ENCODE results near the gene GSTM4. TPM values are rescaled to one million over a fixed set of nuclear protein-coding genes. Genes with fewer than 3 reads are reported as not detected.

GSTM4 gene
- total and polyA plus RNA-seq, 4 donors, result 12.2 to 42.8 (median 30.9) TPM

- TF ChIP-seq, protein P1, sequence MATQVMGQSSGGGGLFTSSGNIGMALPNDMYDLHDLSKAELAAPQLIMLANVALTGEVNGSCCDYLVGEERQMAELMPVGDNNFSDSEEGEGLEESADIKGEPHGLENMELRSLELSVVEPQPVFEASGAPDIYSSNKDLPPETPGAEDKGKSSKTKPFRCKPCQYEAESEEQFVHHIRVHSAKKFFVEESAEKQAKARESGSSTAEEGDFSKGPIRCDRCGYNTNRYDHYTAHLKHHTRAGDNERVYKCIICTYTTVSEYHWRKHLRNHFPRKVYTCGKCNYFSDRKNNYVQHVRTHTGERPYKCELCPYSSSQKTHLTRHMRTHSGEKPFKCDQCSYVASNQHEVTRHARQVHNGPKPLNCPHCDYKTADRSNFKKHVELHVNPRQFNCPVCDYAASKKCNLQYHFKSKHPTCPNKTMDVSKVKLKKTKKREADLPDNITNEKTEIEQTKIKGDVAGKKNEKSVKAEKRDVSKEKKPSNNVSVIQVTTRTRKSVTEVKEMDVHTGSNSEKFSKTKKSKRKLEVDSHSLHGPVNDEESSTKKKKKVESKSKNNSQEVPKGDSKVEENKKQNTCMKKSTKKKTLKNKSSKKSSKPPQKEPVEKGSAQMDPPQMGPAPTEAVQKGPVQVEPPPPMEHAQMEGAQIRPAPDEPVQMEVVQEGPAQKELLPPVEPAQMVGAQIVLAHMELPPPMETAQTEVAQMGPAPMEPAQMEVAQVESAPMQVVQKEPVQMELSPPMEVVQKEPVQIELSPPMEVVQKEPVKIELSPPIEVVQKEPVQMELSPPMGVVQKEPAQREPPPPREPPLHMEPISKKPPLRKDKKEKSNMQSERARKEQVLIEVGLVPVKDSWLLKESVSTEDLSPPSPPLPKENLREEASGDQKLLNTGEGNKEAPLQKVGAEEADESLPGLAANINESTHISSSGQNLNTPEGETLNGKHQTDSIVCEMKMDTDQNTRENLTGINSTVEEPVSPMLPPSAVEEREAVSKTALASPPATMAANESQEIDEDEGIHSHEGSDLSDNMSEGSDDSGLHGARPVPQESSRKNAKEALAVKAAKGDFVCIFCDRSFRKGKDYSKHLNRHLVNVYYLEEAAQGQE (IDR thresholded peaks at IDR 0.05), result no peak
- no peak for TF ChIP-seq SP1 (IDR thresholded peaks at IDR 0.05)
These were observed 23.1 kb upstream of the GSTM4 start (continued) for GRCh38 chr1:109632671-109633346.

- peaks cover 5 to 26% (median 8%) of the 10 kb centered on the region in 4 donors for H3K36me3 ChIP-seq (ENCODE audit: control insufficient read depth in 4 of 4, insufficient read depth in 3 of 4, low read depth in 1 of 4, low read length in 3 of 4)
- no peak overlapping the region for H3K27ac ChIP-seq (ENCODE audit: low read depth in 1 of 2, low read length in 2 of 2)
- WGBS, result 82% methylated on average over 6 of the region's 6 CpGs
- DNase-seq (ENCODE audit: low spot score), result no peak
- H3K9me3 ChIP-seq (ENCODE audit: control insufficient read depth in 4 of 4, low read length in 3 of 4), result no peaks in the 10 kb centered on the region
- peaks cover 0 to 9% (median 4%) of the 10 kb centered on the region in 4 donors for H3K4me1 ChIP-seq (ENCODE audit: control insufficient read depth in 4 of 4, insufficient read depth in 4 of 4, low read length in 3 of 4)
- TF ChIP-seq JUND (IDR thresholded peaks at IDR 0.05) (no peak), FOXA2 (IDR thresholded peaks at IDR 0.05) (no peak), NR2F2 (IDR thresholded peaks at IDR 0.05) (no peak), FOXA1 (IDR thresholded peaks at IDR 0.05) (no peak), RAD21 (IDR thresholded peaks at IDR 0.05) (no peak), CTCF (IDR thresholded peaks at IDR 0.05; ENCODE audit: low read depth, low read length, missing input control) (no peak), HNF4A (conservative IDR thresholded peaks at IDR 0.05) (no peak), EGR1 (IDR thresholded peaks at IDR 0.05; ENCODE audit: low read depth in 2 of 2) (no peak), TAF1 (conservative IDR thresholded peaks at IDR 0.05) (no peak), YY1 (IDR thresholded peaks at IDR 0.05) (no peak), HNF4G (IDR thresholded peaks at IDR 0.05) (no peak), SP1 (IDR thresholded peaks at IDR 0.05) (no peak), GABPA (IDR thresholded peaks at IDR 0.05 in 1 of 2, conservative IDR thresholded peaks at IDR 0.05 in 1 of 2) (no peak)
- TF ChIP-seq, protein P2, sequence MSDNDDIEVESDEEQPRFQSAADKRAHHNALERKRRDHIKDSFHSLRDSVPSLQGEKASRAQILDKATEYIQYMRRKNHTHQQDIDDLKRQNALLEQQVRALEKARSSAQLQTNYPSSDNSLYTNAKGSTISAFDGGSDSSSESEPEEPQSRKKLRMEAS (IDR thresholded peaks at IDR 0.05), result no peak
- TF ChIP-seq, protein P1 (IDR thresholded peaks at IDR 0.05), result no peak
- TF ChIP-seq, protein P3, sequence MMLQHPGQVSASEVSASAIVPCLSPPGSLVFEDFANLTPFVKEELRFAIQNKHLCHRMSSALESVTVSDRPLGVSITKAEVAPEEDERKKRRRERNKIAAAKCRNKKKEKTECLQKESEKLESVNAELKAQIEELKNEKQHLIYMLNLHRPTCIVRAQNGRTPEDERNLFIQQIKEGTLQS (IDR thresholded peaks at IDR 0.05), result no peak
- H3K4me3 ChIP-seq (ENCODE audit: low read depth in 1 of 3, low read length in 3 of 3), result no peak overlapping the region
- H3K9ac ChIP-seq (ENCODE audit: low read depth in 1 of 2, low read length in 2 of 2), result no peak overlapping the region
- no peaks in the 10 kb centered on the region for H3K27me3 ChIP-seq (ENCODE audit: control insufficient read depth in 4 of 4, insufficient read depth in 4 of 4, low read length in 3 of 4)
These were observed 21.6 kb upstream of the GSTM4 start for GRCh38 chr1:109634292-109634691.
